Stimulated activated CD4-positive, alpha-beta T cell treated with anti-CD3 and anti-CD28 coated beads, Interleukin-15, amount 100 ng/mL, for 48 hours (primary cell): Measurements from ENCODE around the gene PANK4.

Source experiments
- DNase-seq, 2 donors: peaks; one replicate each; pipeline ENCODE4 v3.0.0-alpha.2; 2020; ENCODE audit warnings: low read depth in 2 of 2

The PANK4 gene

DNA sequence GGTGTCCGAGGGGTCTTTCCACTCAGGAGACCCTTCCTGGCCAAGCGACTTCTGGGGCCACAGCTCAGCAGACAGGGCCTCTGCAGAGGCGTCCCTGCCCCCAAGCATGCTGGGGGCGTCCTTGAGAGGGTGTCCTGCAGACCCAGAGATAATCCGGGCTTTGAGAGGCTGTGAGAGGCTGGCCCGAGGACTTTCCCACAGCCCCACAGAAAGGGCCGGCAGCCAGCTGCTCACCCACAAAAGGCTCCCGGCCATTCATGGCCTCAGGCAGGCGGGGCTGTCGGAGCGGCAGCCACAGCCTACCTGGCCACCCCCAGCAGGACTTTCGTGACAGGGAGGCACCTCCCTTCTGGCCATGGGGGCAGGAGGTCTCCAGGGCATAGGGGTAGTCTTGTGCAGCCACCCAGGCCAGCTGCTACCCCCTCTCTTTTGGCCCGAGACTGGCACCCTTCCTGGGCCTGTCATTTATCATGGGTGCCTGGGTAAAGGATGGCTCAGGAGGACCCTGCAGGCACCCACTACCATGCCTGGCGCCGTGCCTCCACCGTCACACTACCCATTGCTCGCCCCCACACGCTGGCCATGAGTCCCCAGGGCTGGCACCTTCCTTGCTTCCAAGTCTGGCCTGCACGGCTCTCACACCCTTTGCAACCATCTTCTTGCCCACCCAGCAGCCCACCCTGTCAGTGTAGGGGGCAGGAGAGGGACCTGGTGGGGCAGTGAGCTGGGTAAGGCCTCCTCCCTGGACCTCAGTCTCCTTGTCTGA lies 18.7 kb upstream of the PANK4 start:
- DNase-seq: no peak

DNA sequence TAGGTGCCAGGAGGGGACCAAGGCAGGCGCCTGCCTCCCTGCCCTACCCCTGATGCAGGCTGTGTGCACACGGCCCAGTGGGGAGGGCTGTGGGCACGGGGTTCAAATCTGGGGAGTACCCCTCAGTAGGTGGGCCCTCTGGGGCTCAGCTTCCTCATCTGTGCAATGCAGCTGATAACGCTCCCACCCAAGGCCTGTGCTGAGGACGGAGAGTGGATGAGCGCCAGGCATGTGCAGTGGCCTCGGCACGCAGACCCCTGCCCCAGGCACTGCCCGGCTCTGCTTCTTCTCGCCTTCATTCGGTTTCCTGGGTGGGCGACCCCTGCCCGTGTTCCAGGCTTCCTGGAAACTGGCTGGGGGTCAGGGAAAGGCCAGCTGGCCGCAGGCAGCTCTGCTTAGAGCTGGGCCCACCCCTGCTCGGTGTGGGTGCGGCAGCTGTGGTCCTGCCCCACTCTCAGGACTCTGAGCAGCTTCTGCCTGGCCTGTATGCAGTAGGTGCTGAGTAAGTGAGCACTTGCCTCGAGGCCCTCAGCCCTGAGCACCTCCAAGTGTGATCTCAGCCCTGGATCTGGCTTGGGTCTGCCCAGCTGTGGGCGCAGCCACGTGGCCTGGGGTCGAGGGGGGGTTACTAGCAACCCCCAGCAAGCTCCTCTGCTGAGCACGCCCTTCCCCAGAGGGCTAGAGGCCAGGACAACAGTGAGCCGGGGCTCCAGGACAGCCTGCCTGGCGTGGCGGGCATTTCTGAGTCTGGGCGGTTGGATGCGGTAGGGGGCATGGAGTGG lies 17.9 kb upstream of the PANK4 start:
- no peak for DNase-seq

DNA sequence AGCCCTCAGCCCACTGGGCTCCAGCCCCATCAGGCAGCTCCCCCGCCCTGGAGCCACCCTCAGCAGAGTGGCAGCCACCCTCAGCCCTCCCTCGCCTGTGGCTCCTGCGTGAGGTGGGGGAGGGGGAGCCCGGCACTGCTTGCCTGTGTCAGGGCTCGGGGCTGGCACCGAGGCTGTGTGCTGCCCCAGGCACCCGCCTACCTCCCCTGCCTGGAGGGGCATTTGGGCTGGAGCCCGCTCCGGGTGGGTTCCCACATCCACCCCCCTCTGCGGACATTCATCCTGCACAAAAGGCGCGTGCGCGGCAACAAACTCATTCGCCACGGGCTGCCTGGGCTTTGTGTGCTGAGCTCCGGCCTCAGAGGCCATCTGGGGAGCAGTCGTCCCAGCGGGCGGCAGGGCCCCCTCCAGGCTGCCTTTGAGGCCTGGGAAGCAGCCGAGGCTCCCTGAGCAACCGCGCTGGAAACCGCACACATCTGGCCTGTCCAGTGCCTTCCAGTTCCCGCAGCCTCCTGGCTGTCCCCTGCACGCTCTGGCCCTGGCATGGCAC lies 17.2 kb upstream of the PANK4 start:
- DNase-seq: no peak

DNA sequence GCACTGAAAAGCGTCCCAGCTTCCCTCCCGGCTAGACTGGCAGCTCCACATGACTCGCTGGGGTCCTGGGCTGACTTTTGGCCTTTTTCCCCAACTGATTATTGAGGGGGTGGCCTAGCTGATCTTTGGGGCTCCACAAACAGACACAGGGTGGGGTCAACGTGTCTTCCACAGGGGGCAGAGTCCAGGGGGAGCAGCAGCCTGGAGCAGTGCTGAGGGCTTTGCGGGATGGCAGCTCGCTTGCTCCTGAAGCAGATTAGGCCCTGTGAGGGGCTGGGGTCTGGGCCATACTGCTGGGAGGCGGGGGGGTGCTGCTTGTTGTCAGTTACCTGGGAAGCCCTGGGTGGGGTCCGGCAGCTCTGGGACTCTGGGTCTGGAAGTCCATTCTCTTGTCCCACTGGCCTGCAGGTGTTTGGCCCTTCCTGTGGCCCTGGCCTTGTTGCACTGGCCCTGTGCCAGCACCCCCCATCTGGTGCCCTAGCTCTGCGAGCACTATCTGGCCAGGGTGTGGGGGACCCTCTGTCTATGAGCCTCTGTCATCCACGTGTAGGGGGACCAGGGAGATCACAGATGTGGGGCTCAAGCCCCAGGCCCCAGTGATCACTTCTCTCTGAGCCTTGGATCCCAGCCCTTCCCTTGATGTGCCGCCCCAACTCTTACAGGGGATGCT lies 16.0 kb upstream of the PANK4 start:
- DNase-seq: no peak

DNA sequence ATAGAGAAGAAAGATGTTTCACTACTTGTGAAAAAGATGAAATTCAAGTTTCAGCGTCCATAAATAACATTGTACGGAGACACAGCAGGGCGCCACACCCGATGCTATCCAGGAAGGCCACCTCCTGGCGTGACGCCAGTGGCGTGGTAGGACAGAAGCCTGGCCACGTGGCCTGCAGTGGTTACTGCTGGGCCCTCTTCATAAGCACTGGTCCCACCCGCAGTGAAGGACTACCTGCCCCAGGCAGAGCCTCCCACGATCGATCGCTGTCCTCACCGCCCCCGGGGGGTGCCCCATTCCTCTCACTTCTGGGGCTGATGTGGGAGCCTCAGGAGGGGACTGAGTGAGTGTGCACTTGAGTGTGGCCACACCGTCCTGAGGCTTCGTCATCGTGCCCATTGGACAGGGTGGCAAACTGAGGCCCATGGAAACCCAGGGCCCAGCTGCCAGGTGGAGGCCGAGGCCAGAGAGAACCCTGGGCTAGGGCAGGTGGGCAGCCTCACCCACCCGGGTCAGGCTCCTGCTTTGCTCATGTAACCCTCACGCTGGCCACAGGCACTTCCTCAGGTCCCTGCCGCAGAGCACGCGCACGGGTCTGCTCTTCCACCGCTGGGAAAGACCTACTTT lies 15.3 kb upstream of the PANK4 start:
- no peak for DNase-seq

DNA sequence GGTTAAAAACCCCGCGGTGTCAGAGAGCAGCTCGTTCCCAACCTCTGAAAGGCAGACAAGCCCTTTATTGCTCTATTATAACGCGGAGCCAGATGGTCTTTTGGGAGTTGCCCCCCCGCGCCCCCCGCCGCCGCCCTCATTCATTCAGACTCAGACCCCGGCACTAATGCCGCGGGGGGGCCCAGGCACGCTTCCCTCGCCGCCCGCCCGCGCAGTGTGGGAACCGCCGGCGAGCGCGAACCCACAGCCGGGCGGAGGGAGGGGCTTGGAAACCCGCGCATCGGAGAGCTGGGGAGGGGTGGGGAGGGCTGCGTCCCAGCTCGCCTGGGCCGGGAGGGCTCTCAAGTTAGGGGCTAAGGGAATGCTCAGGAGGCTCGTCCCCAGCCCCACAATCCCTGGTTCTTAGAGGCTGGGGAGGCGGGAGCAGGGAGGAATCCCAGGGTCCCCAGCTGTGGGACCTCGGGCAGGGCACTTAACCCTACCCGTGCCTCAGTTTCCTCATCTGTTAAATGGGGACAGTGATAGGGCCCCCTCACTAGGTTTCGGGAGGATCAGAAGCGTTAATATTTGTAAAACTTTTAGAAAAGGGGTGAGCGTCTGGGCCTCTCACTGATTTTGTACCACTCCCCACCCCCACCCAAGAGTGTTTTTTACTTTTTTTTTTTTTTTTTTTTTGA lies 14.6 kb upstream of the PANK4 start:
- DNase-seq: no peak

- DNase-seq: no peak
Measured at GRCh38 chr1:2539312-2539907, 13.0 kb upstream of the PANK4 start.

DNA sequence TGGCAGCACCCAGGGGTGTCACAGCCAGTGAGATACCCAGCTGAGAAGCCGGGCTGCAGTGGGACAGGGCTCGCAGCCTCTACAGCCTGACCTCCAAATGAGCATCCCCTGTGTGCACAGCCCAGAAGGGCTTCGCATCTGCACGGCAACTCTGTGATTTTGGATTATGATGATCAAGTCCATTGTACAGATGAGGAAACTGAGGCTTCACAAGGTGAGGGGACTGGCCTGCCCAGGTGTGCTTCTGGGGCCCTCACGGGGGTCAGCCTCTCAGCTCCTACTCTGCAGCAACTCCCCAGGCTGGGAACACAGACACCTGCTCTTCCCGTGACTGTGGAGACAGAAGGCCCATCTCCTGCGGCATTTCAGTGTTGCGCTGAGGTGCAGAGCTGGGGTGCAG lies 12.5 kb upstream of the PANK4 start:
- no peak for DNase-seq

DNA sequence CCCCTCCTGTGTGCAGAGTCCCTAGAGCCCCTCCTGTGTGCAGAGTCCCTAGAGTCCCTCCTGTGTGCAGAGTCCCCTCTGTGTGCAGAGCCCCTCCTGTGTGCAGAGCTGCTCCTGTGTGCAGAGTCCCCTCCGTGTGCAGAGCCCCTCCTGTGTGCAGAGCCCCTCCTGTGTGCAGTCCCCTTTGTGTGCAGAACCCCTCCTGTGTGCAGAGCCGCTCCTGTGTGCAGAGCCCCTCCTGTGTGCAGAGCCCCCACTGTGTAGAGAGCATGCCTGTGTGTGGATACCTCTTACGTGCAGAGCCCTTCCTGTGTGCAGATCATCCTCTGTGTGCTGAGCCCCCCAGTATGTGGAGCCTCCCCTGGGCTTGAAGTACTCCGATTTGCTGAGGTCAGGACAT lies 12.0 kb upstream of the PANK4 start:
- no peak for DNase-seq

DNA sequence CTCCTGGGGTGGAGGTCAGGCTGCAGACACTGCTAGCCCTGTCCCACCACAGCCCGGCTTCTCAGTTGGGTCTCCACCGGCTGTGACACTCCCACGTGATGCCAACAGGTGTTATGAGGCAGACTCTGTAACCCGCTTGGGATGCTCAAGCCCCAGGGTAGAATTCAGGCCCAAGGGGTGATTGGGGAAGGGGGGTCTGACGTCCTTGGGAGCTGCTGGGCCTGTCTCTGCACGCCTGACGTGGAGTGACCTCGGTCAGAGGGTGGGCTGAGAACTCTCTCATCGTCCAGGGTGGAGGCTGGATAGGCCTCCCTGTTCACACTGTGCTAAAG lies 11.4 kb upstream of the PANK4 start:
- DNase-seq: no peak

DNA sequence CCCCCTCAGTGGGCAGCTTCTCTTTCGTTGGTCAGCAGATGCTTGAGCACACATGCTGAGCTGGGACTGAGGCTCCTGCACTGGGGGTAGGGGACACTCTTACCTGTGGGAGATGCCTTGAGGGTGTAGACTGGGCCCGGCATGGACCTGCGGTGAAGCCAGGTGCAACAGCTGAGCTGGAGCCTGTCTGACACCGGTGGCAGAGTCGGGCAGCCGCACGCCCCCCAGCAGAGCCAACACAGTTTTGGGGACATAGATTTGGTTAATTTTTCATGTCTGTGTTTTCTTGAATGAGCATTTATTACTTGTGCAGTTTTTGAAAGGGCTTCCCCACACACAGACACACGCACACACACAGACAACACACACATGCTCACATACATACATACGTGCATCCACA lies 9.6 kb upstream of the PANK4 start:
- no peak for DNase-seq

- no peak for DNase-seq
Measured at GRCh38 chr1:2535455-2535854, 9.1 kb upstream of the PANK4 start.

- no peak for DNase-seq
Measured at GRCh38 chr1:2534687-2535441, 8.5 kb upstream of the PANK4 start.

DNA sequence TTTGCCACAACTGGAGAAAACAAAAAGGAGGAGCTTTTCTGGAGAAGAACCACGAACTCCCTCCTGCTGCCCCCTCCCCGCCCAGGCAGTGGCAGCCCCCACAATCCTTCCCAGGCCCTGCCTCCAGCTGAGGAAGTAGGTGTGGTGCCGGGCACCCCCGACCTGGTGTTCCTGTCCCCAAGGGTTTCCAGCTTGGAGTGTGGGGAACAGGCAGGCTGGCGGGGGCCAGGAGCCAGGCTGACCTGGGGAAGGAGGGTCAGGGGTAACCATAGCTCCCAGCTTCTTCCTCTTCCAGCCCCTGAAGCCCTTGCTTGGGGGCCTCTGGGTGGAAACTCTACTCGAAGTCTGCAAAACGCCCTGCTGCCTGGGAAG lies 7.9 kb upstream of the PANK4 start:
- no peak for DNase-seq

GRCh38 chr1:2533365-2533764 lies 7.0 kb upstream of the PANK4 start:
- DNase-seq: no peak

DNA sequence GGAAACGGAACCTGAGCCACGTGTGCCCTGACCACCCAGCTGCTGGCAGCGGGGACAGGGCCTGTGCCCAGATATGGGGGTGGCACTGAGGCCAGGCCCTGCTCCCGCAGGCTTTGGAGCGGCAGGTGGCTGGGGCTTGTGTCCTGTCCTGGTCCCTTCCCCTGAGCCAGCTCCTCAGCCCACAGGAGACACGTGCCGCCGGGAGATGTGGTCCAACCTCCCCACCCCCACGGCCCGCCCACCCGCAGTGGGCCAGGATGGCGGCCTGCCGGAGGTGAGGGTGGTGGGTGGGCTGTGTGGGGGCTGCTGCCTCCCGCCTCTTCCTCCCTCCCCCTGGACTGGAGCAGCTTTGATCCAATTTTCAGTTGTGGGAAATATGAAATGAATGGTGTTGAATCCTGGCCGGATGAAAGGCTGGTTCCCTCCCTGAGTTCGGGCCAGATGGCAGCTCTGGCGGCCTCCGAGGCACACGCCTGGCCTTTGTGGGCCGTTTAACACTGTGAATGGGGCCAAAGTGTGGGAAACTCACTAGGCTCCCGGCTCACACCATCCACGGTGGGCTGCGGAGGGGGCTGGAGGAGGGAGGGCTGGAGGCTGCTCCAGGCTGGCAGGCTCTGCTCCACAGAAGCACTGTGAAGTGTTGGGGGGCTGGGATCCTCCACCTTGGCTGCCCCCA lies 6.2 kb upstream of the PANK4 start:
- DNase-seq: no peak

DNA sequence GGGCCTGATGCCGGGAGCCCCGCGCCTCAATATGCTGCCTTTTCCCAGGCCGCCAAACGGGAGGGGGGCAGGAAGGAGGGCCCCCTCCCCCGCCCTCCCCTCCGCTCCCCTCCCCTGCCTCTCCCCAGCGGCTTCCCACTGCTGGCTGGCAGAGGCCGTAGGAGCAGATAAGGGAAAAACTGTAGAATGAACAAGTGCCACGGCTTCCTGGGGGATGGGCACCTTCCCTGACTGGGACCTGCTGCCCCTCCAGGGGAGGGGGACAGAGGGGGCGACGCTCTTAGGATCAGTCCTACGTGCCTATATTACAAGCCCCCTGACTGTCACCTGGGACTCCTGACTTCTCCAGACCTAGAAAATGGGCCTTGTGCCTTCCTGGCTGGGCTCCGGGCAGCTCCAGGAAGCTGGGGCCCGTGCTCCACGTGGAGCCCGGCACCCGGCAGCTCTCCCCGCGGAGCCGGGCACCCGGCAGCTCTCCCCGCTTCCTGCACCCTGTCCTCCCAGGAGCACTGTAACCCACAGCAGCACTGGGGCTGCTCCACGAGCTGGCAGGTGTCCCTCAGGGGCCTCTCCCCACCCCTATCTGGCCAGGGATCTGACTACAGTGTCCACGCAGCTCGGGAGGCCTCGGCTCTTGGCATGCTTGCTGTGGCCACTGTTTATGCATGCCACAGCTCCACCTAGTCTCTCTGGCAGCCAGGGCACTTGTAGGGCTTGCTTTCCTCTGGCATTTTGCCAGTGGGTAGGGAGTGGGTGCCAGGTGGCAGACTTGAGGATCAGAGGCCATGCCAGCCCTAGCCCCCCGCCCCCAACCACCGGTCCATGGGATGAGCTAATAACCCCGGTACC lies 4.3 kb upstream of the PANK4 start:
- no peak for DNase-seq

GRCh38 chr1:2529784-2530512 lies 3.6 kb upstream of the PANK4 start, which contains the start of gene HES5:
HES5 (minus strand) TSS chr1:2530263; CDS start chr1:2530164, 99 bp downstream.
- no peak for DNase-seq
